OCI-LY1 (cell line): ENCODE data around the gene TCHP.

Experiments used
- CTCF ChIP-seq: fragments of 200-600 bp; sonication (generic), shearing (Covaris generic); IDR thresholded peaks from 2 replicates; pipeline ENCODE4 v1.5.1; 2017; ENCODE audit warnings: mild to moderate bottlenecking, antibody characterized with exemption, low read length, moderate library complexity, mixed read lengths
- EZH2 ChIP-seq: fragments of 200-600 bp; sonication (generic), shearing (Covaris generic); IDR thresholded peaks from 2 replicates; pipeline ENCODE4 v1.8.0; 2017; ENCODE audit warnings: borderline replicate concordance, mixed run types, mild to moderate bottlenecking, antibody characterized with exemption, low read length, moderate library complexity, mixed read lengths

GRCh38 chr12:109959411-109960093 lies 59.5 kb downstream of the TCHP start:
- TF ChIP-seq CTCF (no peak), EZH2 (no peak)
